Neural cell (in vitro differentiated cells): Measurements from ENCODE around the gene INF2. TPM values are rescaled to one million over a fixed set of nuclear protein-coding genes. Genes with fewer than 3 reads are reported as not detected.

Experiments used
- H2AFZ ChIP-seq: fragments of 200-600, 300-800 bp; sonication (generic), shearing (Covaris generic); 2 replicates; pipeline ENCODE4 v1.6.0; 2014; ENCODE audit warnings: low read depth, mild to moderate bottlenecking, antibody characterized with exemption, low read length, moderate library complexity
- H3F3A ChIP-seq: fragments of 200-600 bp; shearing (Covaris generic); 2 replicates; pipeline ENCODE4 v1.6.1; 2016; ENCODE audit warnings: mild to moderate bottlenecking, moderate library complexity, mixed read lengths, antibody characterized with exemption, low read length; ENCODE audit not compliant: insufficient read depth, poor library complexity, severe bottlenecking
- H3K27ac ChIP-seq: fragments of 200-600, 300-800 bp; sonication (generic), shearing (Covaris generic); 2 replicates; pipeline ENCODE4 v1.5.1; 2014; ENCODE audit warnings: mild to moderate bottlenecking, low read length, moderate library complexity
- H3K27me3 ChIP-seq: fragments of 300-800, 200-600 bp; sonication (generic), shearing (Covaris generic); 2 replicates; pipeline ENCODE4 v1.6.0; 2014; ENCODE audit warnings: mild to moderate bottlenecking, low read depth, low read length, moderate library complexity; ENCODE audit not compliant: insufficient read depth
- H3K36me3 ChIP-seq: fragments of 300-800, 200-600 bp; sonication (generic), shearing (Covaris generic); 2 replicates; pipeline ENCODE4 v1.5.1; 2014; ENCODE audit warnings: mild to moderate bottlenecking, antibody characterized with exemption, low read length, moderate library complexity; ENCODE audit not compliant: insufficient read depth
- H3K4me2 ChIP-seq: fragments of 300-800, 200-600 bp; sonication (generic), shearing (Covaris generic); 2 replicates; pipeline ENCODE4 v1.6.0; 2014; ENCODE audit warnings: mild to moderate bottlenecking, low read length
- H3K4me3 ChIP-seq: fragments of 300-800, 200-600 bp; sonication (generic), shearing (Covaris generic); 2 replicates; pipeline ENCODE4 v1.5.1; 2014; ENCODE audit warnings: mild to moderate bottlenecking, low read length, moderate library complexity
- H3K79me2 ChIP-seq: fragments of 200-600 bp; shearing (Covaris generic); replicated peaks from 2 replicates; pipeline ENCODE4 v1.6.0; 2014; ENCODE audit warnings: mild to moderate bottlenecking, low read length, moderate library complexity; ENCODE audit not compliant: insufficient read depth
- H3K9ac ChIP-seq: fragments of 300-800, 200-600 bp; sonication (generic), shearing (Covaris generic); 2 replicates; pipeline ENCODE4 v1.6.1; 2016; ENCODE audit warnings: mild to moderate bottlenecking, low read length, mixed read lengths
- H3K9me2 ChIP-seq: fragments of 200-600 bp; shearing (Covaris generic); 2 replicates; pipeline ENCODE4 v1.6.1; 2016; ENCODE audit warnings: mild to moderate bottlenecking, low read length, mixed read lengths; ENCODE audit not compliant: insufficient read depth
- H3K9me3 ChIP-seq: fragments of 200-600, 300-800 bp; sonication (generic), shearing (Covaris generic); 2 replicates; pipeline ENCODE4 v1.6.1; 2016; ENCODE audit warnings: mild to moderate bottlenecking, mixed run types, low read length, moderate library complexity, mixed read lengths
- H4K20me1 ChIP-seq: fragments of 200-600 bp; shearing (Covaris generic); 2 replicates; pipeline ENCODE4 v1.6.1; 2016; ENCODE audit warnings: mild to moderate bottlenecking, mixed run types; ENCODE audit not compliant: insufficient read depth
- CTCF ChIP-seq: fragments of 450-650 bp; IDR thresholded peaks from 2 replicates; pipeline ENCODE4 v1.5.1; 2014; ENCODE audit warnings: antibody characterized with exemption, mild to moderate bottlenecking, moderate library complexity; ENCODE audit not compliant: poor library complexity, severe bottlenecking
- EP300 ChIP-seq: fragments of 450-650 bp; conservative IDR thresholded peaks from 2 replicates; pipeline ENCODE4 v1.6.1; 2014; ENCODE audit warnings: antibody characterized with exemption, mild to moderate bottlenecking, moderate library complexity; ENCODE audit not compliant: poor library complexity, severe bottlenecking
- EZH2 ChIP-seq: fragments of 200-600, 300-800 bp; shearing (Covaris generic), sonication (generic); IDR thresholded peaks from 2 replicates; pipeline ENCODE4 v1.6.1; 2014; ENCODE audit warnings: antibody characterized with exemption, low read length, borderline replicate concordance, mild to moderate bottlenecking; ENCODE audit not compliant: insufficient read depth, poor library complexity, severe bottlenecking
- MXI1 ChIP-seq: fragments of 450-650 bp; conservative IDR thresholded peaks from 2 replicates; pipeline ENCODE4 v1.6.1; 2014; ENCODE audit warnings: antibody characterized with exemption, mild to moderate bottlenecking; ENCODE audit not compliant: poor library complexity, severe bottlenecking
- POLR2AphosphoS5 ChIP-seq: IDR thresholded peaks from 2 replicates; pipeline ENCODE4 v1.6.1; 2012
- RAD21 ChIP-seq: fragments of 450-650 bp; conservative IDR thresholded peaks from 2 replicates; pipeline ENCODE4 v1.6.1; 2014; ENCODE audit warnings: antibody characterized with exemption, mild to moderate bottlenecking, moderate library complexity
- REST ChIP-seq: IDR thresholded peaks from 2 replicates; pipeline ENCODE4 v1.6.1; 2012; ENCODE audit warnings: borderline replicate concordance
- SMC3 ChIP-seq: fragments of 450-650 bp; conservative IDR thresholded peaks from 2 replicates; pipeline ENCODE4 v1.6.1; 2014; ENCODE audit warnings: antibody characterized with exemption, mild to moderate bottlenecking, moderate library complexity; ENCODE audit not compliant: poor library complexity
- TAF1 ChIP-seq: IDR thresholded peaks from 2 replicates; pipeline ENCODE4 v1.6.1; 2012; ENCODE audit warnings: low read depth
- polyA plus RNA-seq: library from polyadenylated mRNA; depleted of rRNA; stranded (reverse); fragments of >200 nt; gene quantifications from 2 replicates; pipeline ENCODE4 v1.2.3, GENCODE V29; 2014

INF2 gene
- polyA plus RNA-seq, 1 donor from 2014 or later, result 0.02 TPM

GRCh38 chr14:104730487-104730886, 41.1 kb downstream of the INF2 start:
- H3K79me2 ChIP-seq, result no peaks in the 10 kb centered on the region
- TF ChIP-seq MXI1, result no peak
- TF ChIP-seq EZH2, result no peak
- TF ChIP-seq EP300, result no peak
- TF ChIP-seq TAF1, result no peak
- no peak for TF ChIP-seq SMC3
- TF ChIP-seq REST, result no peak
- no peak for TF ChIP-seq CTCF
- no peak for TF ChIP-seq POLR2AphosphoS5
- no peak for TF ChIP-seq RAD21
- no peaks in the 10 kb centered on the region for H3K36me3 ChIP-seq
- H3K4me3 ChIP-seq, result no peak overlapping the region
- no peak overlapping the region for H3K27ac ChIP-seq
- H3K9ac ChIP-seq, result no peak overlapping the region
- H4K20me1 ChIP-seq, result no peaks in the 10 kb centered on the region
- no peak overlapping the region for H2AFZ ChIP-seq
- H3K4me2 ChIP-seq, result no peak overlapping the region
- H3K9me2 ChIP-seq, result no peaks in the 10 kb centered on the region
- no peaks in the 10 kb centered on the region for H3K9me3 ChIP-seq
- H3K27me3 ChIP-seq, result no peaks in the 10 kb centered on the region
- no peaks in the 10 kb centered on the region for H3F3A ChIP-seq

GRCh38 chr14:104731320-104732294, 42.2 kb downstream of the INF2 start:
- no peak overlapping the region for H2AFZ ChIP-seq
- H3K4me2 ChIP-seq, result no peak overlapping the region
- H3K9me3 ChIP-seq, result no peaks in the 10 kb centered on the region
- no peaks in the 10 kb centered on the region for H3K36me3 ChIP-seq
- no peak overlapping the region for H3K4me3 ChIP-seq
- TF ChIP-seq EP300 (no peak), EZH2 (no peak), CTCF (no peak)
- no peaks in the 10 kb centered on the region for H3F3A ChIP-seq
- H3K27ac ChIP-seq, result no peak overlapping the region
- H3K27me3 ChIP-seq, result no peaks in the 10 kb centered on the region
- H3K9me2 ChIP-seq, result no peaks in the 10 kb centered on the region
- H3K9ac ChIP-seq, result no peak overlapping the region
- no peaks in the 10 kb centered on the region for H3K79me2 ChIP-seq
- H4K20me1 ChIP-seq, result no peaks in the 10 kb centered on the region
